ENCODE data around the gene PDE4B. TPM values are rescaled to one million over a fixed set of nuclear protein-coding genes. Genes with fewer than 3 reads are reported as not detected.

The PDE4B gene
- total RNA-seq, 1 donor from 2014 or later: 37.5 TPM

GRCh38 chr1:65939636-65940035, 146.9 kb downstream of the PDE4B start:
- no peak overlapping the region for H3K27ac Mint-ChIP-seq (ENCODE audit: unreplicated experiment)
- no peaks in the 10 kb centered on the region for H3K9me3 Mint-ChIP-seq
- TF ChIP-seq CTCF (conservative IDR thresholded peaks at IDR 0.05): no peak
- no peak for DNase-seq (ENCODE audit: low read depth, low spot score)
- H3K4me1 Mint-ChIP-seq: no peaks in the 10 kb centered on the region
- H3K27me3 Mint-ChIP-seq (ENCODE audit: low read depth): peaks cover 8% of the 10 kb centered on the region
- H3K4me3 Mint-ChIP-seq: no peak overlapping the region
- no peaks in the 10 kb centered on the region for H3K36me3 Mint-ChIP-seq (ENCODE audit: low read depth)

GRCh38 chr1:65940126-65940525, 147.4 kb downstream of the PDE4B start:
- Mint-ChIP-seq H3K36me3 (ENCODE audit: low read depth) (no peaks in the 10 kb centered on the region), H3K27me3 (ENCODE audit: low read depth) (peaks cover 8% of the 10 kb centered on the region), H3K27ac (ENCODE audit: unreplicated experiment) (no peak overlapping the region), H3K9me3 (no peaks in the 10 kb centered on the region), H3K4me3 (no peak overlapping the region), H3K4me1 (no peaks in the 10 kb centered on the region)
- TF ChIP-seq CTCF (conservative IDR thresholded peaks at IDR 0.05): no peak
- no peak for DNase-seq (ENCODE audit: low read depth, low spot score)

GRCh38 chr1:65942476-65942875, 149.8 kb downstream of the PDE4B start:
- no peak for TF ChIP-seq CTCF (conservative IDR thresholded peaks at IDR 0.05)
- H3K4me3 Mint-ChIP-seq: no peak overlapping the region

GRCh38 chr1:65946376-65946775, 153.7 kb downstream of the PDE4B start:
- Mint-ChIP-seq H3K27me3 (ENCODE audit: low read depth) (peaks cover 4% of the 10 kb centered on the region), H3K9me3 (no peaks in the 10 kb centered on the region), H3K4me3 (no peak overlapping the region), H3K36me3 (ENCODE audit: low read depth) (no peaks in the 10 kb centered on the region), H3K4me1 (no peaks in the 10 kb centered on the region), H3K27ac (ENCODE audit: unreplicated experiment) (no peak overlapping the region)
- no peak for DNase-seq (ENCODE audit: low read depth, low spot score)
- TF ChIP-seq CTCF (conservative IDR thresholded peaks at IDR 0.05): no peak

More at GRCh38 chr1:65942476-65942875, 149.8 kb downstream of the PDE4B start:
- no peak for DNase-seq (ENCODE audit: low read depth, low spot score)
- H3K27ac Mint-ChIP-seq (ENCODE audit: unreplicated experiment): no peak overlapping the region
- no peaks in the 10 kb centered on the region for H3K36me3 Mint-ChIP-seq (ENCODE audit: low read depth)
- H3K9me3 Mint-ChIP-seq: no peaks in the 10 kb centered on the region
- peaks cover 8% of the 10 kb centered on the region for H3K27me3 Mint-ChIP-seq (ENCODE audit: low read depth)
- no peaks in the 10 kb centered on the region for H3K4me1 Mint-ChIP-seq

- H3K27me3 Mint-ChIP-seq (ENCODE audit: low read depth): peaks cover 1% of the 10 kb centered on the region
- no peak overlapping the region for H3K27ac Mint-ChIP-seq (ENCODE audit: unreplicated experiment)
- TF ChIP-seq CTCF (conservative IDR thresholded peaks at IDR 0.05): no peak
- H3K36me3 Mint-ChIP-seq (ENCODE audit: low read depth): no peaks in the 10 kb centered on the region
- no peaks in the 10 kb centered on the region for H3K4me1 Mint-ChIP-seq
- no peak for DNase-seq (ENCODE audit: low read depth, low spot score)
- no peaks in the 10 kb centered on the region for H3K9me3 Mint-ChIP-seq
- no peak overlapping the region for H3K4me3 Mint-ChIP-seq
These were observed 154.3 kb downstream of the PDE4B start for GRCh38 chr1:65946960-65947359.
